Measurements from ENCODE around the gene KLHL26. TPM values are rescaled to one million over a fixed set of nuclear protein-coding genes. Genes with fewer than 3 reads are reported as not detected.
A peak's percentile ranks its signal among the peaks of the same experiment; 100 is the strongest.

KLHL26 gene
- total and polyA plus RNA-seq, 4 donors, result 2.3 to 5.9 (median 2.4) TPM

GRCh38 chr19:18653853-18654252, 17.0 kb downstream of the KLHL26 start (continued):
- TF ChIP-seq RXRA (IDR thresholded peaks at IDR 0.05), result no peak

- no peaks in the 10 kb centered on the region for H3K27me3 ChIP-seq (ENCODE audit: control insufficient read depth in 4 of 4, insufficient read depth in 4 of 4, low read length in 3 of 4)
- no peak overlapping the region for H3K9ac ChIP-seq (ENCODE audit: low read depth in 1 of 2, low read length in 2 of 2)
- H3K36me3 ChIP-seq (ENCODE audit: control insufficient read depth in 4 of 4, insufficient read depth in 3 of 4, low read depth in 1 of 4, low read length in 3 of 4), result no peaks in the 10 kb centered on the region
- H3K4me1 ChIP-seq (ENCODE audit: control insufficient read depth in 4 of 4, insufficient read depth in 4 of 4, low read length in 3 of 4), result peaks cover 0 to 6% (median 0%) of the 10 kb centered on the region in 4 donors
- no peak for DNase-seq (ENCODE audit: low spot score)
- 98% methylated on average over 7 of the region's 7 CpGs for WGBS
- no peaks in the 10 kb centered on the region for H3K9me3 ChIP-seq (ENCODE audit: control insufficient read depth in 4 of 4, low read length in 3 of 4)
- no peak overlapping the region for H3K4me3 ChIP-seq (ENCODE audit: low read depth in 1 of 3, low read length in 3 of 3)
- H3K27ac ChIP-seq (ENCODE audit: low read depth in 1 of 2, low read length in 2 of 2), result no peak overlapping the region
- TF ChIP-seq FOXA1 (IDR thresholded peaks at IDR 0.05), result no peak
These were observed 17.6 kb downstream of the KLHL26 start for GRCh38 chr19:18654469-18654868.

- H3K27me3 ChIP-seq (ENCODE audit: control insufficient read depth in 4 of 4, insufficient read depth in 4 of 4, low read length in 3 of 4), result no peaks in the 10 kb centered on the region
- H3K27ac ChIP-seq (ENCODE audit: low read depth in 1 of 2, low read length in 2 of 2), result no peak overlapping the region
- H3K4me1 ChIP-seq (ENCODE audit: control insufficient read depth in 4 of 4, insufficient read depth in 4 of 4, low read length in 3 of 4), result no peaks in the 10 kb centered on the region
- no peaks in the 10 kb centered on the region for H3K9me3 ChIP-seq (ENCODE audit: control insufficient read depth in 4 of 4, low read length in 3 of 4)
- DNase-seq (ENCODE audit: low spot score), result no peak
- no peak for TF ChIP-seq EGR1 (IDR thresholded peaks at IDR 0.05; ENCODE audit: low read depth in 2 of 2)
- TF ChIP-seq RAD21 (IDR thresholded peaks at IDR 0.05), result no peak
- no peak for TF ChIP-seq YY1 (IDR thresholded peaks at IDR 0.05)
- no peak for TF ChIP-seq ZBTB33 (IDR thresholded peaks at IDR 0.05)
- no peak for TF ChIP-seq NR2F2 (IDR thresholded peaks at IDR 0.05)
- no peak for TF ChIP-seq MAX (IDR thresholded peaks at IDR 0.05)
- TF ChIP-seq SP1 (IDR thresholded peaks at IDR 0.05), result no peak
- no peak for TF ChIP-seq FOXA2 (IDR thresholded peaks at IDR 0.05)
- no peak for TF ChIP-seq HNF4G (IDR thresholded peaks at IDR 0.05)
- TF ChIP-seq RXRA (IDR thresholded peaks at IDR 0.05), result no peak
- H3K4me3 ChIP-seq (ENCODE audit: low read depth in 1 of 3, low read length in 3 of 3), result no peak overlapping the region
- 97% methylated on average over 13 of the region's 13 CpGs for WGBS
- no peaks in the 10 kb centered on the region for H3K36me3 ChIP-seq (ENCODE audit: control insufficient read depth in 4 of 4, insufficient read depth in 3 of 4, low read depth in 1 of 4, low read length in 3 of 4)
- H3K9ac ChIP-seq (ENCODE audit: low read depth in 1 of 2, low read length in 2 of 2), result no peak overlapping the region
These were observed 18.5 kb downstream of the KLHL26 start for GRCh38 chr19:18655173-18655844.

- Histone ChIP-seq H3K36me3 (ENCODE audit: control insufficient read depth in 4 of 4, insufficient read depth in 3 of 4, low read depth in 1 of 4, low read length in 3 of 4) (no peaks in the 10 kb centered on the region), H3K27me3 (ENCODE audit: control insufficient read depth in 4 of 4, insufficient read depth in 4 of 4, low read length in 3 of 4) (no peaks in the 10 kb centered on the region), H3K4me1 (ENCODE audit: control insufficient read depth in 4 of 4, insufficient read depth in 4 of 4, low read length in 3 of 4) (no peaks in the 10 kb centered on the region), H3K9ac (ENCODE audit: low read depth in 1 of 2, low read length in 2 of 2) (no peak overlapping the region), H3K27ac (ENCODE audit: low read depth in 1 of 2, low read length in 2 of 2) (no peak overlapping the region), H3K4me3 (ENCODE audit: low read depth in 1 of 3, low read length in 3 of 3) (no peak overlapping the region), H3K9me3 (ENCODE audit: control insufficient read depth in 4 of 4, low read length in 3 of 4) (no peaks in the 10 kb centered on the region)
- TF ChIP-seq NR2F2 (IDR thresholded peaks at IDR 0.05) (peak; percentile 16), REST (IDR thresholded peaks at IDR 0.05) (no peak), SP1 (IDR thresholded peaks at IDR 0.05) (no peak), JUND (IDR thresholded peaks at IDR 0.05) (no peak), GABPA (IDR thresholded peaks at IDR 0.05 in 1 of 2, conservative IDR thresholded peaks at IDR 0.05 in 1 of 2) (no peak), ZBTB33 (IDR thresholded peaks at IDR 0.05) (no peak)
- DNase-seq (ENCODE audit: low spot score), result no peak
- 78% methylated on average over 19 of the region's 19 CpGs for WGBS
These were observed 19.7 kb downstream of the KLHL26 start for GRCh38 chr19:18656337-18657086.

Data from liver (tissue), 9 donors.